CD4-positive, alpha-beta T cell treated with Interleukin-6 at 100 ng/mL for 8 hours (primary cell): ENCODE results near the gene SLC1A4.
"Not testable (repeated sequence)": the region's sequence is repeated elsewhere in the genome, so short reads cannot be mapped to it uniquely, and the experiment has no call there.

Experiments
- DNase-seq: peaks from one replicate; pipeline ENCODE4 v3.0.0-alpha.2; 2020; ENCODE audit warnings: mixed read lengths, low spot score

SLC1A4 gene

GRCh38 chr2:64989126-64989981 is at the start of gene SLC1A4:
Gene SLC1A4, plus strand, starts transcription at chr2:64989399. Its CDS starts 245 bp downstream, at chr2:64989644.
- peak; percentile 61 for DNase-seq

- no peak for DNase-seq
Observed at GRCh38 chr2:64941143-64941542, 48.1 kb upstream of the SLC1A4 start.

- DNase-seq = no peak
Observed at GRCh38 chr2:64941801-64942200, 47.4 kb upstream of the SLC1A4 start.

- DNase-seq = no peak
Observed at GRCh38 chr2:64942693-64943092, 46.5 kb upstream of the SLC1A4 start.

- DNase-seq = no peak
Observed at GRCh38 chr2:64943387-64944150, 45.6 kb upstream of the SLC1A4 start.

- DNase-seq = no peak
Observed at GRCh38 chr2:64944484-64944883, 44.7 kb upstream of the SLC1A4 start.

- DNase-seq = peak; percentile 63
Observed at GRCh38 chr2:64945973-64946768, 43.0 kb upstream of the SLC1A4 start.

GRCh38 chr2:64946769-64947247 is 42.4 kb upstream of the SLC1A4 start:
- DNase-seq = no peak

GRCh38 chr2:64947885-64948284 is 41.3 kb upstream of the SLC1A4 start:
- no peak for DNase-seq

- no peak for DNase-seq
Observed at GRCh38 chr2:64950226-64951160, 38.7 kb upstream of the SLC1A4 start.

- no peak for DNase-seq
Observed at GRCh38 chr2:64951306-64951953, 37.8 kb upstream of the SLC1A4 start.

GRCh38 chr2:64952096-64952495 is 37.1 kb upstream of the SLC1A4 start:
- no peak for DNase-seq

GRCh38 chr2:64952511-64953482 is 36.4 kb upstream of the SLC1A4 start:
- no peak for DNase-seq

- DNase-seq = no peak
Observed at GRCh38 chr2:64955467-64955866, 33.7 kb upstream of the SLC1A4 start.

GRCh38 chr2:64957109-64957903 is 31.9 kb upstream of the SLC1A4 start:
- DNase-seq = no peak

GRCh38 chr2:64958556-64958955 is 30.6 kb upstream of the SLC1A4 start:
- no peak for DNase-seq

GRCh38 chr2:64960819-64961218 is 28.4 kb upstream of the SLC1A4 start:
- DNase-seq = no peak

- DNase-seq = not testable (repeated sequence)
Observed at GRCh38 chr2:64963138-64963537, 26.1 kb upstream of the SLC1A4 start.
